ENCODE measurements around the gene SIL1. TPM values are rescaled to one million over a fixed set of nuclear protein-coding genes. Genes with fewer than 3 reads are reported as not detected.
A peak's percentile ranks its signal among the peaks of the same experiment; 100 is the strongest.

SIL1 gene
- total RNA-seq (59.8 and 85.5 TPM in 2 replicates), polyA plus RNA-seq (52.6 and 66.4 TPM in 2 replicates), polyA minus RNA-seq (ENCODE audit: low replicate concordance) (8.4 and 28.5 TPM in 2 replicates)
- 51.6 and 58.6 TPM in 2 replicates for polyA plus RNA-seq (2012)

GRCh38 chr5:139197710-139198669 lies at the start of gene SIL1:
SIL1 (minus strand) TSS chr5:139198368; CDS start chr5:139127843, 70,525 bp downstream.
- Histone ChIP-seq H3K4me3 (replicated peaks in 1 of 4; ENCODE audit: control extremely low read depth in 1 of 4, insufficient read depth in 1 of 4, low read depth in 3 of 4, low read length in 4 of 4) (peak within 1 kb of the TSS; percentile 87 to 97 (median 92)), H3K4me2 (ENCODE audit: extremely low read depth, insufficient read depth, low read length) (peak within 1 kb of the TSS; percentile 95), H3K36me3 (ENCODE audit: control insufficient read depth, insufficient read depth, low read length) (no peaks in the 10 kb centered on the region), H2AFZ (ENCODE audit: low read length) (peak within 1 kb of the TSS; percentile 66), H3K27me3 (ENCODE audit: control insufficient read depth, insufficient read depth, low read length) (no peaks in the 10 kb centered on the region), H3K9me3 (ENCODE audit: control insufficient read depth, insufficient read depth, low read depth, low read length) (no peaks in the 10 kb centered on the region), H3K9ac (ENCODE audit: insufficient read depth, low read length) (peak within 1 kb of the TSS; percentile 90), H3K79me2 (ENCODE audit: control insufficient read depth, insufficient read depth, low read length) (peaks cover 8% of the 10 kb centered on the region), H3K27ac (ENCODE audit: insufficient read depth, low read length) (peak within 1 kb of the TSS; percentile 87), H3K4me1 (ENCODE audit: control insufficient read depth, extremely low read depth, insufficient read depth, low read length) (peaks cover 3% of the 10 kb centered on the region), H4K20me1 (ENCODE audit: control insufficient read depth, extremely low read depth, insufficient read depth, low read length) (no peaks in the 10 kb centered on the region)
- no peak for TF ChIP-seq CTCF (conservative IDR thresholded peaks at IDR 0.05 in 1 of 2, IDR thresholded peaks at IDR 0.05 in 1 of 2; ENCODE audit: low read depth in 1 of 2, low read length in 2 of 2)
- no peak for TF ChIP-seq EZH2 (IDR thresholded peaks at IDR 0.05; ENCODE audit: low read length, missing control alignments)
- DNase-seq (ENCODE audit: low read depth in 2 of 2), result peak; percentile 92 to 93

GRCh38 chr5:139246394-139246793 lies 48.2 kb upstream of the SIL1 start:
- Histone ChIP-seq H3K79me2 (ENCODE audit: control insufficient read depth, insufficient read depth, low read length) (no peaks in the 10 kb centered on the region), H3K36me3 (ENCODE audit: control insufficient read depth, insufficient read depth, low read length) (no peaks in the 10 kb centered on the region), H3K9ac (ENCODE audit: insufficient read depth, low read length) (no peak overlapping the region), H3K4me3 (replicated peaks in 1 of 4; ENCODE audit: control extremely low read depth in 1 of 4, insufficient read depth in 1 of 4, low read depth in 3 of 4, low read length in 4 of 4) (no peak overlapping the region), H3K4me1 (ENCODE audit: control insufficient read depth, extremely low read depth, insufficient read depth, low read length) (no peaks in the 10 kb centered on the region), H3K27me3 (ENCODE audit: control insufficient read depth, insufficient read depth, low read length) (no peaks in the 10 kb centered on the region), H3K27ac (ENCODE audit: insufficient read depth, low read length) (no peak overlapping the region), H2AFZ (ENCODE audit: low read length) (peak overlapping the region; percentile 96), H3K4me2 (ENCODE audit: extremely low read depth, insufficient read depth, low read length) (no peak overlapping the region), H4K20me1 (ENCODE audit: control insufficient read depth, extremely low read depth, insufficient read depth, low read length) (no peaks in the 10 kb centered on the region), H3K9me3 (ENCODE audit: control insufficient read depth, insufficient read depth, low read depth, low read length) (no peaks in the 10 kb centered on the region)
- DNase-seq (ENCODE audit: low read depth in 2 of 2), result peak in 1 of 2 donors; percentile 48
- no peak for TF ChIP-seq CTCF (conservative IDR thresholded peaks at IDR 0.05 in 1 of 2, IDR thresholded peaks at IDR 0.05 in 1 of 2; ENCODE audit: low read depth in 1 of 2, low read length in 2 of 2)
- no peak for TF ChIP-seq EZH2 (IDR thresholded peaks at IDR 0.05; ENCODE audit: low read length, missing control alignments)

- Histone ChIP-seq H3K27me3 (ENCODE audit: control insufficient read depth, insufficient read depth, low read length) (no peaks in the 10 kb centered on the region), H3K4me3 (replicated peaks in 1 of 4; ENCODE audit: control extremely low read depth in 1 of 4, insufficient read depth in 1 of 4, low read depth in 3 of 4, low read length in 4 of 4) (no peak overlapping the region), H3K36me3 (ENCODE audit: control insufficient read depth, insufficient read depth, low read length) (no peaks in the 10 kb centered on the region), H3K79me2 (ENCODE audit: control insufficient read depth, insufficient read depth, low read length) (no peaks in the 10 kb centered on the region), H3K27ac (ENCODE audit: insufficient read depth, low read length) (no peak overlapping the region), H3K4me1 (ENCODE audit: control insufficient read depth, extremely low read depth, insufficient read depth, low read length) (no peaks in the 10 kb centered on the region), H3K9ac (ENCODE audit: insufficient read depth, low read length) (no peak overlapping the region), H3K4me2 (ENCODE audit: extremely low read depth, insufficient read depth, low read length) (no peak overlapping the region), H3K9me3 (ENCODE audit: control insufficient read depth, insufficient read depth, low read depth, low read length) (no peaks in the 10 kb centered on the region), H4K20me1 (ENCODE audit: control insufficient read depth, extremely low read depth, insufficient read depth, low read length) (no peaks in the 10 kb centered on the region), H2AFZ (ENCODE audit: low read length) (peak overlapping the region; percentile 96)
- no peak for TF ChIP-seq CTCF (conservative IDR thresholded peaks at IDR 0.05 in 1 of 2, IDR thresholded peaks at IDR 0.05 in 1 of 2; ENCODE audit: low read depth in 1 of 2, low read length in 2 of 2)
- TF ChIP-seq EZH2 (IDR thresholded peaks at IDR 0.05; ENCODE audit: low read length, missing control alignments), result no peak
- DNase-seq (ENCODE audit: low read depth in 2 of 2), result no peak
These were observed 47.6 kb upstream of the SIL1 start for GRCh38 chr5:139245637-139246339.

Data from fibroblast of lung (primary cell).